ENCODE measurements around the gene UBAC2. TPM values are rescaled to one million over a fixed set of nuclear protein-coding genes. Genes with fewer than 3 reads are reported as not detected.

UBAC2 gene
- total and polyA plus RNA-seq, 2 donors, result 53.1 to 57.2 TPM

DNA sequence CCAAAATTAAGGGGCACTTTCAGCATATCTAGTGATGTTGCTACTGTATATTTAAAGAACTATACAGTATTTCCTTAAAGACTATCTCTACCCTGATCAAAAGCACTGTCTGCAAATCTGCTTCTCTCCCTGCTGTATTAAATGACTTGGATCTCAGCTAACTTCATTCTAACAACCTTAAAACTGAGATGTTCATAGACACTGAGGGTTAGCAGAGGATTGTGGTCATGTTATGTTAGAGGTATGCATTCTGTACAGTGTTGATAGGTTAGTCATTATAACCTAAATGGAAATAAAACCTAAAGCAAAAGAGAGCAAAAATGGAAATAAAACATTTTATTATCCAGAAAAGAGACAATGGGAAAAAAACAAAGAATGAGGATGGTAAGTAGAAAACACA is 96.7 kb downstream of the UBAC2 start:
- no peaks in the 10 kb centered on the region for H3K4me1 ChIP-seq (ENCODE audit: insufficient read depth)
- DNase-seq (ENCODE audit: extremely low spot score), result no peak
- no peaks in the 10 kb centered on the region for H3K36me3 ChIP-seq (ENCODE audit: insufficient read depth)
- no peak overlapping the region for H3K27ac ChIP-seq (ENCODE audit: low read depth)
- no peak overlapping the region for H3K4me3 ChIP-seq (ENCODE audit: low read depth, low read length)

DNA sequence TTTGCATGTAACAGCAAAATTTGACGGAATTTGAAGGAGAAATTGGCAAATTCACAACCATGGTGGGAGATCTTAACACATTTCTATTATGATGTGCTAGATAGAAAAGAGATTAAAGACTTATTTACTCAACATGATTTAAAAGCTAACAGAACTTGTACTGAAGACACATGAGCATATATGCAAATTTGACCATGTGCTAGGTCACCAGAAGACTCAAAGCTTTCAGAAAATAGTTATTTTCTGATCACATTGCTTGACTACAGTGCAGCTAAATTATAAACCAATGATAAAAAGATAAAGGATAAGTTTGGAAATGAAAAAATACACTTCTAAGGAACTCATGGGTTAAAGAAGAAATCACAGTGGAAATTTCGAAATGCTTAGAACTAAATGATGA is 97.4 kb downstream of the UBAC2 start:
- Histone ChIP-seq H3K4me3 (ENCODE audit: low read depth, low read length) (no peak overlapping the region), H3K36me3 (ENCODE audit: insufficient read depth) (no peaks in the 10 kb centered on the region), H3K27ac (ENCODE audit: low read depth) (no peak overlapping the region), H3K4me1 (ENCODE audit: insufficient read depth) (no peaks in the 10 kb centered on the region)
- DNase-seq (ENCODE audit: extremely low spot score), result no peak
- 92% methylated on average over 2 of the region's 2 CpGs for WGBS

DNA sequence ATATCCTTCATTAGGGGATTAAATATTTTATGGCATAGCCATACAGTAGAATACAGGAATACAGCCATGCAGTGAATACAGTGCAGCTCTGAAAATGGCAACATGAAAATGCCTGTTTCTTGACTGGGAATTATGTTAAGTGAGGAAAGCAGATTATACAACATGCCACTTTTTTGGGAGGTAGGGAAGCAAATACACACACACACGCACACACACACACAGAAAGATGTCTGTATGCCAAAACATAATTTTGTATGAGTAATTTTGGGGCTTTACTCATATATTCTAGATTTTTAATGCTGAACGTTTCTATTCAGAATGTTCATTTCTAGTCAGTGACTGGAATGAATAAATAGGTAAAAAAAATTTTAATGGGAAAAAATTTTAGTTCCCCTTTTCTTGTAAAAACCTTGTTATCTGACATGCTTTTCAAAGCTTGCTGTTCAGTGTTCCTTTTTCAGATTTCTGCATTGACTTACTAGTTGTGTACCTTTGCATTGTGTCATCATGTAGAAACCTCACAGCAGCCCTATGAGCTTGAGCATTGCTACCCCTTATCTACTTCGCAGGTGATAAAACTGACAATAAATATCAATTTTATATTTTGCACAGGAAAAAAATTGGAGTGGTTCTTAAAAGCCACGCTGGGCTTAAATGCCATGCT is 98.7 kb downstream of the UBAC2 start:
- no peaks in the 10 kb centered on the region for H3K4me1 ChIP-seq (ENCODE audit: insufficient read depth)
- no peaks in the 10 kb centered on the region for H3K36me3 ChIP-seq (ENCODE audit: insufficient read depth)
- H3K27ac ChIP-seq (ENCODE audit: low read depth), result no peak overlapping the region
- no peak for DNase-seq (ENCODE audit: extremely low spot score)
- no peak overlapping the region for H3K4me3 ChIP-seq (ENCODE audit: low read depth, low read length)
- WGBS, result 71% methylated on average over 4 of the region's 4 CpGs

DNA sequence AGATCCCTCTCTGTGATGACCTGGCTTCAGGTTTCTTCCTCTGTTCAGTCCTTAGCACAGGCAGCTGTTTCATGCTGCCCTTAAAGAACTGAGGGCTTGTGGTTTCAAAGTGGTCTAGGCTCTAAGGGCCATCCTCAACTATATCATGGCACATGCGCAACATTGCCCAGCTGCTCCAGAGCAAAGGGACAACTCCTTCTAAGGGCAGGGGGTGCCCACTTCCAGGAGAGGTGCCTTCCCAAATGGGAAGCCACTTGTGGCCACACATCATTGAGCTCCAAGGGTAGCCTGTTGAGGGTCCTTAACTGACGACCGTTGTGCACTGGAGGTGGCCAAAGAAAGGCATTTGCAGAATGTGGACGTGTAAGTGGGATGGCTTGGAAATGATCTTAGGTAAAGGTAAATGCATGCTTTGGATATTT is 99.3 kb downstream of the UBAC2 start:
- no peak for DNase-seq (ENCODE audit: extremely low spot score)
- Histone ChIP-seq H3K27ac (ENCODE audit: low read depth) (no peak overlapping the region), H3K4me1 (ENCODE audit: insufficient read depth) (no peaks in the 10 kb centered on the region), H3K36me3 (ENCODE audit: insufficient read depth) (no peaks in the 10 kb centered on the region), H3K4me3 (ENCODE audit: low read depth, low read length) (no peak overlapping the region)
- 93% methylated on average over 4 of the region's 4 CpGs for WGBS

- no peaks in the 10 kb centered on the region for H3K36me3 ChIP-seq (ENCODE audit: insufficient read depth)
- H3K4me3 ChIP-seq (ENCODE audit: low read depth, low read length), result no peak overlapping the region
- H3K27ac ChIP-seq (ENCODE audit: low read depth), result peak overlapping the region; percentile 48
- 87% methylated on average over 7 of the region's 7 CpGs for WGBS
- DNase-seq (ENCODE audit: extremely low spot score), result no peak
- no peaks in the 10 kb centered on the region for H3K4me1 ChIP-seq (ENCODE audit: insufficient read depth)
Measured at GRCh38 chr13:99301056-99301838, 100.6 kb downstream of the UBAC2 start.

DNA sequence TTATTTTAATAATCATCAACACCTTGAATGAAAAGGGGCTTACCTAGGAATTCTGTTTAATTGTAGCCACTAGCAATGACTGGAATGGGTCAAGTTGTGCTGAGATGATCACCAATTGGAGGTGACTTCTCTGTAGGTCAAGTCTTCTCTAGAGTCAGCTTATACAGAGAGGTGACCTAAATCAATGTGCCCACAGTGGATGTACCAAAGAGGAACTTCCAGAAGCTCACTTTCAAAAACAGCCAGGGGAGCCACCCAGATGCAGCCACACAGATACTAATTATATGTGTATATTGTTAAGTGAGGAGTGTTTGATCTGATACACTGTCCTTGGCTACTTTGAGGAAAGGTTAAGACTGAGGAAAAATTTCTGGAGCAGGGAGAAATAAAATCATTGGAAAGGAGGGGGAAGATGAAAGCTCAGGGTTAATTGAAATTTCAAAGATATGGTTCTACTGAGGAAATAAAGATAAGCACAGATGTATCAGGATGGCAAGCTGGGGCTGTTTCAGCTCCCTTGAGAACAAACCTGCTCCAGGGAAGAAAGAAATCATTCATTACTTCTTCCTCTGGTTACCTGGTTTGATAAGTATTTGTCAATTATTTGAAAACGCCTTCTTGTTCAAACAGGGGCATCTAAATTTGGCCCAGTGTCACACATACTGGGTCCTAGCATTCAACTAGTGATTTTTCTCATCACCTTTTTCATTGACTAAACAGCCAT is 101.4 kb downstream of the UBAC2 start:
- no peak overlapping the region for H3K4me3 ChIP-seq (ENCODE audit: low read depth, low read length)
- no peak overlapping the region for H3K27ac ChIP-seq (ENCODE audit: low read depth)
- no peak for DNase-seq (ENCODE audit: extremely low spot score)
- H3K36me3 ChIP-seq (ENCODE audit: insufficient read depth), result no peaks in the 10 kb centered on the region
- no peaks in the 10 kb centered on the region for H3K4me1 ChIP-seq (ENCODE audit: insufficient read depth)
- WGBS, result 94% methylated on average over 1 of the region's 1 CpG

- WGBS, result 94% methylated on average over 8 of the region's 8 CpGs
- DNase-seq (ENCODE audit: extremely low spot score), result no peak
- H3K4me3 ChIP-seq (ENCODE audit: low read depth, low read length), result no peak overlapping the region
- no peaks in the 10 kb centered on the region for H3K4me1 ChIP-seq (ENCODE audit: insufficient read depth)
- no peaks in the 10 kb centered on the region for H3K36me3 ChIP-seq (ENCODE audit: insufficient read depth)
- no peak overlapping the region for H3K27ac ChIP-seq (ENCODE audit: low read depth)
Measured at GRCh38 chr13:99302637-99303505, 102.2 kb downstream of the UBAC2 start.

DNA sequence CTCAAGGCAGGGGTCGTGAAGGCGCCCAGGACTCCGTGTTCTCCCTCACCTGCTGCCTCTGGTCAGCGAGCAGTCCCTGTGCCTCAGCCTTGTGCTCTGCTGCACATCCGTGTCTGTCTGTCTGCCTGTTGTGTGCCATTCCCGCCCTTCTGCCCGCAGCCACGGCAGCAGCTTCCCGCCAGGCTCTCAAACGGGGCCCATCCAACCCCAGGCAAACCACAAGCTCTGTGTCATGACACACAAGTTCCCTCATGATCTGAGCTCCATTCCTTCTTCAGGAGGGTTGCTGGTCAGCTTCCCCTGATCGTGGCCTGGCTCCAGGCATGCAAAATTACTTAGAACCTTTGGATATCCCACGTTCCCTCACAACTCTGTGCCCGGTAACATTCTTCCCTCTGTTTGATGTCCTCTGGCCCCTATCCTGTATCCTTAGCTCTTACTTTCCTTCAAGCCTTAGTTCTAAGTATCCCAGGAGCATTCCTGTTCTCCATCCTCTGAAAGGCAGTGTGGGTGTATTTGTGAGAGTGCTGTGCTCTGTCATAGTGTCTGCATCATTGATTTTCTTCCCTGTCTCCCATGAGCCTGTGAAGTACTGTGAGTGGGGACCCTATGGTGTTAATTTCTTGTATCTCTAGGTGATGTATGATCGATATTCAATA is 103.3 kb downstream of the UBAC2 start:
- Histone ChIP-seq H3K27ac (ENCODE audit: low read depth) (no peak overlapping the region), H3K36me3 (ENCODE audit: insufficient read depth) (no peaks in the 10 kb centered on the region), H3K4me1 (ENCODE audit: insufficient read depth) (no peaks in the 10 kb centered on the region), H3K4me3 (ENCODE audit: low read depth, low read length) (no peak overlapping the region)
- 81% methylated on average over 14 of the region's 14 CpGs for WGBS
- DNase-seq (ENCODE audit: extremely low spot score), result no peak

- no peak for DNase-seq (ENCODE audit: extremely low spot score)
- no peak overlapping the region for H3K4me3 ChIP-seq (ENCODE audit: low read depth, low read length)
- no peaks in the 10 kb centered on the region for H3K36me3 ChIP-seq (ENCODE audit: insufficient read depth)
- H3K27ac ChIP-seq (ENCODE audit: low read depth), result no peak overlapping the region
- WGBS, result 73% methylated on average over 4 of the region's 4 CpGs
- H3K4me1 ChIP-seq (ENCODE audit: insufficient read depth), result no peaks in the 10 kb centered on the region
Measured at GRCh38 chr13:99304541-99304940, 103.9 kb downstream of the UBAC2 start.

DNA sequence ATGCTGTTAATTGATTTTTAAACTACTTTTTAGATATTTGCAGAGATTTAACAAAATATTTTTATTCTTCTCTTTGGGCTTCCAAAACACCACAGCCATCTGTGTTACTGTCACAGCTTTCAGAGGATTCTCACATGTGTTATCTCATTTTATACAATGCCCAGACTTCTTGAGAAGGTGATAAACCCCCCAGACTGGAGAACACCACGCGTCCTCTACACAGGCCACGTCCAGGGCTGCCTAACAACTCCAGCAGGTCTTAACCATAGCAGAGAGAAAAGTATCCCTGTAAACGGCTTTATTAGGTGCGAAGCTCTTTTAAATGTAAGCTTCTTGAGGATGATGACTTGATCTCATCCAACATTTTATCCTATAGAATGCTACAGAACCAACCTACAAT is 104.5 kb downstream of the UBAC2 start:
- DNase-seq (ENCODE audit: extremely low spot score), result no peak
- Histone ChIP-seq H3K4me1 (ENCODE audit: insufficient read depth) (no peaks in the 10 kb centered on the region), H3K4me3 (ENCODE audit: low read depth, low read length) (no peak overlapping the region), H3K36me3 (ENCODE audit: insufficient read depth) (no peaks in the 10 kb centered on the region), H3K27ac (ENCODE audit: low read depth) (no peak overlapping the region)
- WGBS, result 65% methylated on average over 5 of the region's 5 CpGs

DNA sequence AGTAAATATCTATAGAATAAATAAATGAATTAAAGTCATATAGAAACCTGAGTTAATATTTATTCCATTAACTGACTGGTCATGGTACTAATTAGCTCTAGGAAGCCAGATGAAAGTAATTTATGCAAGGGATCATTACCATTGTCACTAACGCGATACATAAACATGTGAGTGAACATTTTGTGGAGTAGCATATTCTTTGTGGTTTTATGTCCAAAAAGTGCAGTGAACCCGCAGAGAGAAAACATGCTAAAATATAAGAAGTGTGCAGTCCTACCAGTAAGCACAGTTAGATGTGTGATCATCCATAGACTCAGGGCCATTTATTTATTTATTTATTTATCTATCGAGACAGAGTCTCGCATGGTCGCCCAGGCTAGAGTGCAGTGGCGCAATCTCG is 104.9 kb downstream of the UBAC2 start:
- Histone ChIP-seq H3K27ac (ENCODE audit: low read depth) (no peak overlapping the region), H3K4me1 (ENCODE audit: insufficient read depth) (no peaks in the 10 kb centered on the region), H3K4me3 (ENCODE audit: low read depth, low read length) (no peak overlapping the region), H3K36me3 (ENCODE audit: insufficient read depth) (no peaks in the 10 kb centered on the region)
- WGBS, result 88% methylated on average over 8 of the region's 8 CpGs
- no peak for DNase-seq (ENCODE audit: extremely low spot score)

DNA sequence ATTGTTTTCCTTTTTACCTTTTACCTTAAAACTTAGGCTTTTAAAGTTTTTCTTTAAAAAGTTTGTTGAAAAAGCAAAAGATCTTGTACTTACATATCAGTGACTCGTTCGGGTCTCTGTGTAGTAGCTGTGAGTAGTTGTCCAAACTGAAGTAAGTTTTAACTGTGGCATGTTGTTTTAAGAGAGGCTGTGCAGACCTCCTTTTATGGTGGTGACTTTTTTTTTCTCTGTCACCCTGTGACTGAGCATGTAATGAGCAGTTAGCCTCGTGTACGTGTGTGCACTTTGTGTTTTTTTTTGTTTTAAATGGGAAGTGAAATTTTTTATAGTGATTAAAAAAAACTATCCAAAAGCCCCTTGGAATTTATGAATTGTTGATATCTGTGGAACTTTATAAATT is 106.6 kb downstream of the UBAC2 start, which contains the start of gene GPR183:
Gene GPR183, minus strand, starts transcription at position 153 of the 400 bp plus-strand sequence. CDS start 11,254 bp downstream, outside the sequence.
- H3K4me1 ChIP-seq (ENCODE audit: insufficient read depth), result no peaks in the 10 kb centered on the region
- H3K27ac ChIP-seq (ENCODE audit: low read depth), result peak within 1 kb of the TSS; percentile 64

More for the DNA sequence above, 106.6 kb downstream of the UBAC2 start, which contains the start of gene GPR183:
- Histone ChIP-seq H3K36me3 (ENCODE audit: insufficient read depth) (no peaks in the 10 kb centered on the region), H3K4me3 (ENCODE audit: low read depth, low read length) (no peak within 1 kb of the TSS)
- DNase-seq (ENCODE audit: extremely low spot score), result no peak
- 15% methylated on average over 4 of the region's 4 CpGs for WGBS
